ENCODE data around the gene OR9Q1.
"Not testable (repeated sequence)": the region's sequence is repeated elsewhere in the genome, so short reads cannot be mapped to it uniquely, and the experiment has no call there.

OR9Q1 gene, protein sequence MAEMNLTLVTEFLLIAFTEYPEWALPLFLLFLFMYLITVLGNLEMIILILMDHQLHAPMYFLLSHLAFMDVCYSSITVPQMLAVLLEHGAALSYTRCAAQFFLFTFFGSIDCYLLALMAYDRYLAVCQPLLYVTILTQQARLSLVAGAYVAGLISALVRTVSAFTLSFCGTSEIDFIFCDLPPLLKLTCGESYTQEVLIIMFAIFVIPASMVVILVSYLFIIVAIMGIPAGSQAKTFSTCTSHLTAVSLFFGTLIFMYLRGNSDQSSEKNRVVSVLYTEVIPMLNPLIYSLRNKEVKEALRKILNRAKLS

DNA sequence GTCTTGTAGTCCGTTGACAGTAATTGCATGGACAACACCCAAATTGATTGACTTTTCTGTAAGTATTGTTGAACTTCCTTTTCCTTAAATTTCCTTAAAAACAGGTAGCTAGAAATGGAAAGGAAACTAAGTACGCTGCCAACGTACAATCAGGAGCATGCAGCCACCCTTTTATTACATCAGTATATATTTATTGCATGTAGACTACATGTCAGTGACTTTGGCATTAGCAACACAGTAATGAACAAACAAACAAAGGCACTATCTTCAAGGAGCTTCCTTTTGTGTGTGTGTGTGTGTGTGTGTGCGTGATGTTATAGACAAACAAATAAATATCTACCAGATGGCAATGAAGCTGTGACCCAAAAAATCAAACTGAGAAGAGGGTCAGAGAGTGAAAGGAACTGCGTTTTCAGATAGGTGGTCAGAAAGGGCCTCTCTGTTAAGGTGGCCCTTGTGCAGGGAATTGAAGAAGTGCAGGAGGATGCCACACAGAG is at the start of gene OR9Q1:
OR9Q1 (plus strand) TSS at position 447 of the 497 bp plus-strand sequence. CDS start 155,564 bp downstream, outside the sequence.
- no peak for DNase-seq

DNA sequence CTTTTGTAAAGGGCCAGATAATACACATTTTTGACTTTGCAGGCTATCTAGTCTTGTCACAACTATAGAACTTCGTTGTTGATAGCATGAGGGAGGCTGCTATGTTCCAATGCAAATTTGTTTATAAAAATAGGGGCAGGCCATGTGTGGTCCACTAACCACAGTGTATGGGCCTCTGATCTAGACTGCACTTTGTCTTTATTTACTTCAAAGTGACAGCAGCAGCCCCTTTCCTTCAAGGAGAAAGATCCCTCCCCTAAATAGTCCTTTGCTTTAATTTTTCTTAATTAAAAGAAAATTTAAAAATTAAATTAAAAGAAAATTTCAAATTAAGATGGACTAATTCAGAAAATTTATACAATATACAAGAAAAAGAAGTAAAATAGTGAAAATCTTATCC is 49.5 kb upstream of the OR9Q1 start:
- DNase-seq, result no peak

DNA sequence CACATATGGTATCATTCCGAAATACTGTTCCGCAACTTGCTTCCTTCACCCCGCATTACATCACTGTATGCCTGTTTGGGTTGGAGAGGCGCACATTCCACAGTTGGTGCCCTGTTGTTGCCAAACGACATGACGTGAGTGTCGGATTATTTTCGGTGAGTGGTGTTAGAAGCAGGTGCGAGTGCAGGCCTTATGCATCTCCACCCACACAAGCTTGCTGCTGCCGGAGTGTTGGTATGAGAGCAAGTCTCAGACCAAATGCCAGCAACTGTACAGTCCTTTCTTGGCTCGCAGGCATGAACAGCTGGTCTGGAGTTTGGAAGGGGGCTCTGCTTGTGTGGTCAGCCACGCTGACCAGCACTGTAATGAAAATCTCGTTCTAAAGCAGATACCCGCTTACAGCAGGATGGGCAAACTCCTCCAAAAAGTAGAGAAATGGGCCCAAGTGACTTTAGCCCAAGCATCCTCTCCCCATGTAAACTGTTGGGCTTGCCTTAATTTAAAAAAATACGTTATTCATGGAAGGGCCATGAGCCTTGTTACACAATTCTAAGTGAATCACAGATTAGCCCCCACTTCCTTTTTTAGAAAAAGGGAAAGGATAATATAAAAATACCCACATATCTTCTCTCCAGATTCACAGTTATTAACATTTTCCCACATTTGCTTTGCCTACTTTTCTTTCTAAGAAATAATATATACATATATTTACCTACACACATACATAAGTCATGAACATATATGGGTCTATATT is 48.7 kb upstream of the OR9Q1 start:
- DNase-seq, result peak; percentile 7

DNA sequence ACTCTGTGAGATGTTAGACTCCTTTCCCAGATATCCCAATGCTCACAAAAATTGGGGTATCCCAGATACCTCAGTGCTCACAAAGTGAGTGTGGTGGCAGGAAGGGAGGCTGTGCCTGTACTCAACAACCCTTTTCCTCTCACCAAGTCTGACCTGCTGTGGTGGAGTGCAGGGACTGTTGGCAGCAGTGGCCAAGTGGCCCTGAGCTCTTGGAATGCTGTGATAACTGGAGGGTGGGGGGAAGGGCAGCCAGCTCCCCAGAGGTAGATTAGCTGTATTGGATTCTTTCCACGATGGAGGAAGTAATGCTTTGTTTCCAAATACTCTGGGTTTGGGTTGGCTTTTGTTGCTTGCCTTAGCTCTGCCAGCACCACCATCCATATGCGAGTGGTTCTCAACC is 46.0 kb upstream of the OR9Q1 start:
- DNase-seq, result no peak

DNA sequence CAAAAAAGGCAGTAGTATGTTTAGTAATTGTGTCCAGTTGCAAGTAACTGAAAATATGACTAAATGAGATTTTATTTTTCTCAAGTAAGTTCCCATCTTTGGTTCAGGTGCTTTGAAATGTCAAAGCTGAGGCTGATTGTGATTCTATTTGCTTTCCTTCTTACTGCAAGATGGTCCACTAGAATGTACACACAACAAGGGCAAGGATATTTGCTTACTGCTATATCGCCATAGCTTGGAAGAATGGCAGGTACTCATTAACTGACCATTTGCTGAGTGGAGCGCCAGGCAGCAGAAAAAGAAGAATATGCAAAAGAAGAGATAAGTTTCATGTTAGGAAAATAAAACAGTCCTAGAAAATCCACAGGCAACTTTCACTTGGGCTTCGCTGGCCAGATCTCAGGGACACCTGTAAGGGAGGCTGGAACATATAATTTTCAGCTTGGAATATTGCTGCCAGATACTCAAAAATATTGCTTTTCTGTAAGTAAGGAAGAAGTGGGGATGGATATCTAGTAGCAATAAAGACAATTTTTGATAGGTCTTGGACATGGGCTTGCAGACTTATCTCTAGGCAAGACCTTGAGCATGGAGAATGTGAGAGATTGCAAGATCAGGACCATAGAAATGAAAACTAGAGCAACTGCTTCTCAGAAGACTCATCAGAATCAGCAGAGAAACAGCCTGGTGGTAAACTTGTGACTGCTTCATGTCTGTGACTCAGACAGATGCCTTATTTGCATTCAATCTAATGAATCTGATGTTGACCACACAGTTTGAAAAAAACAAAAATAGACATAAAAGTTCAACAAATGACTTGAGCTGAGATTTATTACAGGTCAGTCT is 44.8 kb upstream of the OR9Q1 start:
- no peak for DNase-seq

DNA sequence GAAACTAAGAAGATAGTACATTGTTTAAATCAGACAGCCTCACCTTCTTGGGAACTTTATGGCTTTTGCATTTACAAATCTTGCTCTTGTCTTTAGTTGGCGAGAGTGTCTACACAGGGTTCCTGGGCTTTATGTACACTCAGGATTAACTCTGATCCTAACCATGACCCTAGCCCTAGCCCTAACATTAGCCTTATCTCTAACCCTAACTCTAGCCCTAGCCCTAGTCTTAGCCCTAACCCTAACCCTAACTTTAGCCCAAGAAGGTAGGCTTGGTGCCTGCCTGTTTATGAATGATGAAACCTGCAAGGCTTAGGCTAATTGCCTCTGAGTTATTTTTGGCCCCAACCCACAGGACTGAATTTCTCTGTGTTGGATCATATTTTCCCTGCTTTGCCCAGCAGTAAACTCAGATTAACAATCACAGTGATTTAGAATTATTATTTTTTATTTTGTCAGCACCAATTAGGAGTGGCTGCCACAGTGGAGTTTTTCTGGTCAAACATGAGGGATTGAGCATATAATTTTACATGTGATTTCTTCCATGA is 44.1 kb upstream of the OR9Q1 start:
- no peak for DNase-seq

DNA sequence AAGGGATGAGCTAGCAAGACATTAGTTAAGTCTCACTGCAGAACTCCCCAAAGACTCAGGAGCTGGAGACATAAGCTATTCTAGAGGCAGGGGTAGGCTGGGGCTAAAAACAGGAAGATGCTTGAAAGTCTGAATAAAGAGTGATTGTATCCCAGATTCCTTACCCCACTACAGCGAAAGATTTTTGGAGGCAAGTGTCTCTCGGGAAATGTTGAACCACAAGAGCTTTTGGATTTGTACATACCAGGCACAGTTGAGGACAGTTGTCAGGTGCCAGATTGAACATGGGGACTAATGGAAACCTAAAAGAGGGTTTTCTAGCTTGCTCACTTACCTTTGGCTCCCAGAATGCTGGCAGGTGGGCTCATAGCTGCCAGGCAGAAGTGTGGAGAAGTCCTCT is 43.5 kb upstream of the OR9Q1 start:
- DNase-seq, result no peak

DNA sequence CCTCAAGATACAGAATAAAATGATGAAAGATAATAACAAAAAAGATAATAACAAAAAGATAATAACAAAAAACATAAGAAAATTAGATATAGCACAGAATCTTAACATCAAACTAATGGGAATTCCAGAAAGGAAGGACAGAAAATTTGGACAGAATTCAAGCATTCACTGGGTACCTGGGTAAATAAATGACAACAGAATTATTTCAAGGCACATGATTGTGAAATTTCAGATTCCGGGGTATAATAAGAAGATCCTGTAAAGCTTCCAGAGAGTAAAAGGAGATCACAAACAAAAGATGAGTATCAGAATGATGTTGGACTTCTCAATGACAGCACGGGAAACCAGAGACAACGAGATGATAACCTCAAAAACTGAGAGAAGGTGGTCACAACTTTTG is 42.1 kb upstream of the OR9Q1 start:
- DNase-seq, result no peak

DNA sequence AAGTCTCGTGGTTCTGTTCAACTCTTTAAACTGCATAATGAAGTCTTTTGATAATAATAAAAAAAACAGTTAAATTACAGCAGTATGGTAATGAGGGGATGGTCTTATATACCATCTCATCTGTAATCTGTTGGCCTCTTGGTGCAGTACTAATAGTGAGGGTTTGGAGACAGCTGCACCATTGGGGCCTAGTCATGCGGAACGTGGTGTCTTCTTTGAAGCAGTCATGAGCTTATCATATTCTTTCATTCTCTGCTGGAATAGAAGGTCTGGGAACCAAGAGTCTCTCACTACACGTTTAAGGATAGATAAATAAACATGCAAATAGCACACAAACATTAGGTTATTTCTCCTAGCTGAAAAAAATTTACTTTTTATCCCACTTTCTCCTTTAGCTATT is 40.9 kb upstream of the OR9Q1 start:
- peak; percentile 50 for DNase-seq

DNA sequence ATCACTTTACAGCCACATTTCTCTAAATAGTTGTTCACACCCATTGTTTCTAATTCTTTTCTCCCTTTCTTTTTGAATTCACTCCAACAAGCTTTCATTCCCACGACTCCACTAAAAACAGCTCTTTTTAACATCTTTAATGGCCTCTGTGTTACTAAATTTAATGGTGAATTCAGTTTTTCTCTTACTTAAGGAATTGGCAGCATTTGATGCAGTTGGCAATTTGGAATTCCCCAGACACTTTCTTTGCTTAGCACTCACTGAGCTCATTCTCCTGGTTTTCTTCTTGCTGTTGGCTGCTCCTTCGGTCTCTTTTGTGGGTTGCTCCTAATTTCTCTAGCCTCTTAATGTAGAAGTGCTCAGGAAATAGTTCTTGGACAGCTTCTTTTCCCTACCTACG is 40.5 kb upstream of the OR9Q1 start:
- DNase-seq, result peak; percentile 3

DNA sequence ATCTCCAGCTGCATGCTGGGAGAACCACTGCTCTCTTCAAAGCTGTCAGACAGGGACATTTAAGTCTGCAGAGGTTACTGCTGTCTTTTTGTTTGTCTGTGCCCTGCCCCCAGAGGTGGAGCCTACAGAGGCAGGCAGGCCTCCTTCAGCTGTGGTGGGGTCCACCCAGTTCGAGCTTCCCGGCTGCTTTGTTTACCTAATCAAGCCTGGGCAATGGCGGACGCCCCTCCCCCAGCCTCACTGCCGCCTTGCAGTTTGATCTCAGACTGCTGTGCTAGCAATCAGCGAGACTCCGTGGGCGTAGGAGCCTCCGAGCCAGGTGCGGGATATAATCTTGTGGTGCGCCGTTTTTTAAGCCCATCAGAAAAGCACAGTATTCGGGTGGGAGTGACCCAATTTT is 24.2 kb upstream of the OR9Q1 start:
- not testable (repeated sequence) for DNase-seq

DNA sequence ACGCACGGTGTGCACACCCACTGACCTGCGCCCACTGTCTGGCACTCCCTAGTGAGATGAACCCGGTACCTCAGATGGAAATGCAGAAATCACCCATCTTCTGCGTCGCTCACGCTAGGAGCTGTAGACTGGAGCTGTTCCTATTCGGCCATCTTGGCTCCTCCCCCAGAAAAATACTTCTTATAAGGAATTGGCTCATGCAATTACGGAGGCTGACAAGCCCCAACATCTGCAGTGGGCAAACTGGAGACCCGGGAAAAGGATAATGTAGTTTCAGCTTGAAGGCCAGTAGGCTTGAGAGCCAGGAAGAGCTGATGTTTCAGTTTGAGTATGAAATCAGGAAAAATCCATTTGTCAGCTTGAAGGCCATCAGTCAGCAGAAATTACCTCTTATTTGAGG is 23.7 kb upstream of the OR9Q1 start:
- DNase-seq, result not testable (repeated sequence)

DNA sequence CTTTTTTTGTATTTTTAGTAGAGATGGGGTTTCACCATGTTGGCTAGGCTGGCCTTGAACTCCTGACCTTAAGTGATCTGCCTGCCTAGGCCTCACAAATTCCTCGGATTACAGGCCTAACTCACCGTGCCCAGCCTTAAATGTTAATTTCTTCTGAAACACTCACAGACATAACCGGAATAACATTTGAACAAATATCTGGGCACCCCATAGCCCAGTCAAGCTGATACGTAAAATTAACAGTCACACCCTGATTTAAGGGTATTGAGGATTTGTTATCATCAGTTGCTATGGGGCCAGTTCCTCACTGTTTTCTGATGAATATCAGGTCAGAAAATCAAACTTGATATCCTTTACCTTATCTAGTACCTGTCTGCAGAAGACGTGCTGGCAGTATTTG is 23.0 kb upstream of the OR9Q1 start:
- no peak for DNase-seq

DNA sequence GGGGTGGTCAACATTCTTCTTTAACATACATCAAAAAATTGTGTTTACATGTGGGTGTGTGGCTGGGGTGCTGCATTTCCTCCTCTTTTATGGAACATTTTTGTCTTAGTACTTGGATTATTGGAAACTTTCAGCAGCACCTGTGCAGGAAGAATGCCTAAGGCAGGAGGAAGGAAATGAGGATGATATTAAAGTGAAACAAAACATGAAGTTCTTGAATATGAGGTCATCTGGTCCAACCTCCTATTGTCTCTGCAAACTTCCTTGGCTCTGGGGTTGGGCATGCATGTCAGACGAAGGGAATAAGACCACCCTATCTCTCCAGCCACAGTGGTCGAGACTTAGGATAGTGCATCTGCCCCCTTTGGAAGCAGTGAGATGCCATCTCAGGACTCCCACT is 20.6 kb upstream of the OR9Q1 start:
- DNase-seq, result no peak

DNA sequence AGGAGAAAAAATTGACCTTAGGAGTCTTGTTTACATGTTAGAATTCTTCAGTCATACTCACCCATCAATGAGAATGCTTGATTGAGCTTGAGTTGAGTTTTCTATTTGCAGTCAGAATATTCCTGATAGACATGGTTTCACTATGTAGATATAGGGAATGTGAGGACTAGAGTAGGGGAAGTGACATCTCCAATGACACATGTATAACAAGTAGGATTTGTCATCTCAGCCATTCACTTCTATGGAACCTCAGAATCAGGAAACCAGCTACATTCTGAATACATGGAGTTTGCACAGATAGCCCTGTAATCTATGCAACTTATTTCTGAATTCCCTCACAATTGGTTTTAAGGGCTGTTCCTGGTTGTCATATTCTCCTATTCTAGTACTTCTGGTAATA is 20.1 kb upstream of the OR9Q1 start:
- DNase-seq, result no peak

DNA sequence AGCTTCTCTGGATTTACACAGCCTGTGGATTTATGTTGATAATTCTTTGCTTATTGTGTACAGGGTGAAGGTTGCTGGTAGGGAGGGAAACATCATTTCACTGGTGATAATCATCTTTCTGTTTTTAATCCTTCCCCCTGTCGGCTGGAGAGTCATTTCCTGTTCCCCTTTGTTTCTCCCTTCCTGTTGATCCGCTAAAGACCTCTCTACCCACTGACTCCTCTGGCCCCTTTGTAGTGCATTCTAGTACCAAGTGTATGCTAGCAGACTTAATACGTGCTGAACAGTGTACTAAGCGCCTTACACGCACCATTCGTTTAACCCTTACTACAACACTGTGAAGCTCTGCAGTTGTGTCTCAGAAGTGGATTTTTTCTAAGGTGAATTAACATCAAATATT is 19.0 kb upstream of the OR9Q1 start:
- no peak for DNase-seq

DNA sequence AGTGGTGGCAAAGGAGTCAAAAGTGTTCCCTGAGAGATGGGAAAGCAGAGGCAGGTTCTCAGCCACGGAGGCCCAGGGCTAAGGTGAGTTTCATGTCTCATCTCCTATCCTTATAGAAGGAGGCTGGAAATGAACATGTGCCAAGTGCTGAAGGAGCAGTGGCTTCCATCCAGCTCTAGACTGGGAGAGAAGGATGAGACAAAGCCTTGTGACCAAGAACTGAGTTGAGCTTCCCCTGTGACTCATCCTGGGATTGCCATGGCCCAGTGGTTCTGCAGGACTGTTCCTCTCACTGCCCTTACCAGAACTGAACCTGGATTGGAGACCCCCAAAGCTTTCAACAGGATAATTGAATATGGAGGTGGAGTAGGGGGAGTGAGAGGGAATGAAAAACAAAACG is 16.7 kb upstream of the OR9Q1 start:
- DNase-seq, result no peak

DNA sequence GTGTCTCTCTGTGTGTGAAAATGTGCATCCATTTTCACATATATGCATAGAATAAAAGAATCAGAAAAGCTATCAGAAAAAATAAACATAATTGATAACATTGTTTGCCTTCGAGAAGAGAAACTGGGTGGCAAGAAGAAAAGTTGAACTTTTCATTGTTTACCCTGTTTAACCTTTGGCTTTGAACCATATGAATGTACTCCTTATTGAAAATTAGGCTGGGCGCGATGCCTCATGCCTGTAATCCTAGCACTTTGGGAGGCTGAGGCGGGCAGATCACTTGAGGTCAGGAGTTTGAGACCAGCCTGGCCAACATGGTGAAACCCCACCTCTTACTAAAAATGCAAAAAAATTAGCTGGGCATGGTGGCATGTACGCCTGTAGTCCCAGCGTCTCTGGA is 11.9 kb upstream of the OR9Q1 start:
- no peak for DNase-seq

DNA sequence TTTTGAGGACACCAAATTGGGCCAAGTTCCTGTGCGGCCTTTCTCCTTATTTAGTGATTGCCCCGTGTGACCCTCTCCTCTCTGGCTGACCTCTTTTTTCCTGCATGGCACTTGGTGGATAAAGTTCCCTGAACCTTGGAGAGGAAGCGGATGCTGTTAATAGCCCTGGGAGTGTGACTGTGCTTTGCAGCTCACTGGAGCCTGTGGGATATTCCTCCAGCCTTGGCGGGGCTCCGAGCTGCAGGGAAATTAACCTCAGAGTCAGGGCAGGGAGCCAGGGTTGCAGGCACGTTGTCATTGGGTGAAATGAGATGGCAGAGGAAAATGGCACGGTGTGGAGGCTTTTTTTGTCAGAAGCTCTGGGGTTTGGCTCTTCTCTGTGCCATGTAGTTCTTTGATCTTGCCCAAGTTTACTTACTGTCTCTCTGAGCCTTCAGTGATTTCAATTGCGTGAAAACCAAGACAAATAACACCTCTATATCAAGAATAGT is 965 bp downstream of the OR9Q1 start:
- no peak for DNase-seq

DNA sequence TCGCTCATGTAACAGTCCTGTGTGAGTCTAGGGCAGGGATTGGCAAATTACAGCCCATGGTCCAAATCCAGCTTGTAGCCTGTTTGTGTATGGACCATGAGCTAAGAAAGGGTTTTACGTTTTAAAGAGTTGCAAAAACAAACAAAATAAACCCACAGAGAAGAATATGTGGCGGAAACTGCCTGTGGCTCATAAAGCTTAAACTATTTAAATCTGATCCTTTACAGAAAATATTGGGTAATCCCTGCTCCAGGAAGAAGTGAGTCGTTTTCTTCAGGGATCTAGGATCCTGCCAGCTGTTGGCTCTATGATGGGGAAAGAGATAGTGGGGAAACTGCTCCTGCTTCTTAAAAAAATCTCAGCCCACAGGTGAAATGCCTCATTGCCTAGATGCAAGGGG is 3.7 kb downstream of the OR9Q1 start:
- DNase-seq, result no peak

DNA sequence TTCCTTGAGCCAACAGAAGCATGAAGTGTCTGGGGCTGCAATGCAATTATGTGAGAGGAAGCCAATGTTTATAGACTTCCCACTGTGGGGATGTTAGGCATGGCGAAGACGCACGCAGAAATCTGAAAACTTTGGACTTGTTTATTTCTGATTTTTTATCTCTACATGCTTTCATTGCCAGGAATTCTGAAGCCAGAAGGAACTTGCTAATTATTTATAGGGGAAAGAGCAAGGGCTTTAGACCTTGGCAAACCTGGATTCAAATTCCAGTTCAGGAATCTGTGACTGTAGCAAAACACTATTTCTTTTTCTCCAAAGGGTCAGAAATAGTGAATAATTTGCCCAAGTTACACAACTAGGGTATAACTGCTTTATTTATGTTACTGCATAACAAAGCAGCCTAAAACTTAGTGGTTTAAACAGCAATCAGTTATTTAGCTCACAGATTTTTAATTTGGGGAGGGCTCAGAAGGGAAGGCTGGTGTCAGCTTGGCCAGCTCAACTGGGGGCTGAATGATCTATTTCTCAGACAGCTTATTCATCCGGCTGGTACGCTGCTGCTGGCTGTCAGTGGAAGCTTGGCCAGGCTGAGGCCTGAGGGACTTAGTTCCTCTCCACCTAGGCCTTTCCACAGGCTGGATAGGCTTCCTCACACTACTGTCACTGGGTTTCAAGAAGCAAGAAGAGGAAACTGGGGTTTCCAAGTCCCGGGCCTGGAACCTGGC is 5.2 kb downstream of the OR9Q1 start:
- no peak for DNase-seq

DNA sequence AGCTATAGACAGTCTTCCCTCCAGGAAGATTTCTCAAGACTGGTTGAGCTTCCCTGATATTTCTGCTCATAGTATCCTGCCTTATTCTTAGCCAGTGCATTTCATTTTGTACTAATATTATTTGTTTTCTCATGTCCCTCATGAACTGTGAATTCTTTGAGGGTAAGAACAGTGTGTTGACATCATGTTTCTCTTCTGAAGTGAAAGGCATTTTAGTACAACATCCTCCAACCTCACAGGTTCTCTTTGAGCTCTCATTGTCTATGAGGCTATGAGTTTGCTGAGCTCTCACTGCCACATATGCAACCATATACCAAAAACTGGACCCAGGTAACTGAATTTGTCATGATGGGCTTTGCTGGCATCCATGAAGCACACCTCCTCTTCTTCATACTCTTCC is 7.0 kb downstream of the OR9Q1 start, which contains the start of gene OR6Q1:
OR6Q1 (plus strand) TSS at position 301 of the 400 bp plus-strand sequence; CDS start at position 301, 0 bp downstream.
- no peak for DNase-seq

Measured in eye (tissue), 1 donor.